Measurements from ENCODE around the gene ZBTB22. TPM values are rescaled to one million over a fixed set of nuclear protein-coding genes. Genes with fewer than 3 reads are reported as not detected.
A peak's percentile ranks its signal among the peaks of the same experiment; 100 is the strongest.

The ZBTB22 gene
- total RNA-seq, 4 donors from 2014 or later, result 8.5 to 17.5 (median 14.8) TPM

GRCh38 chr6:33306356-33306755 lies 11.2 kb downstream of the ZBTB22 start:
- TF ChIP-seq CTCF (IDR thresholded peaks at IDR 0.05) (no peak), POLR2A (IDR thresholded peaks at IDR 0.05) (no peak)
- H3K27me3 ChIP-seq, result no peaks in the 10 kb centered on the region
- intact Hi-C loops (cut with DNase I), result no loop called here
- no peak for DNase-seq
- no peak overlapping the region for H3K4me3 ChIP-seq
- peaks cover 0 to 49% (median 12%) of the 10 kb centered on the region in 3 donors for H3K4me1 ChIP-seq
- no peaks in the 10 kb centered on the region for H3K9me3 ChIP-seq
- peaks cover 11 to 85% (median 35%) of the 10 kb centered on the region in 3 donors for H3K36me3 ChIP-seq
- 35 to 67% methylated on average over 1 to 2 of the region's 4 CpGs for WGBS, 2 donors
- no peak overlapping the region for H3K27ac ChIP-seq

GRCh38 chr6:33305052-33305451 lies 12.5 kb downstream of the ZBTB22 start:
- DNase-seq, result no peak
- WGBS, 2 donors, result 80 to 93% methylated on average over 1 to 3 of the region's 8 CpGs
- Histone ChIP-seq H3K27ac (no peak overlapping the region), H3K4me1 (peaks cover 5 to 49% (median 13%) of the 10 kb centered on the region in 3 donors), H3K4me3 (no peak overlapping the region), H3K36me3 (peaks cover 11 to 79% (median 35%) of the 10 kb centered on the region in 3 donors), H3K9me3 (no peaks in the 10 kb centered on the region), H3K27me3 (no peaks in the 10 kb centered on the region)
- intact Hi-C loops (cut with DNase I), result no loop called here
- no peak for TF ChIP-seq POLR2A (IDR thresholded peaks at IDR 0.05)
- no peak for TF ChIP-seq CTCF (IDR thresholded peaks at IDR 0.05)

DNA sequence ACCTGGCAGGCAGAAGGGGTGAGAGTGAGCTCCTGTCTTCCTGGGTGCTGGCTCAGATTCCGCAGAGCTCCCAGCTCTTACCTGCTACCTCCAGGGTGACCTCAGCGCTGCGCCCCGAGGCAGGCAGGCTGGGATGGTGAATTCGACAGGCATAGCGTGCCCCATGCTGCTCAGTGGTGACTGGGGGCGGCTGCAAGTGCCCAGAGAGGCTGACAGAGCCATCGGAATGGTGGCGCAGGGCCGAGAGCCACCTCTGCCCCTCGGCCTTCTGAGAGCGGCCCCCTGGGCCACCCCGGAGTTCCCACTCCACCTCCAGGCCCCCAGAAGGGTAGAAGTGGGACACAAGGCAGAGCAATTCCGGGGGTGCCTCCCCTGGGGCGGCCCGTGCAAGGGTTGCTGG lies 13.3 kb downstream of the ZBTB22 start:
- no peak for DNase-seq
- Histone ChIP-seq H3K36me3 (peaks cover 11 to 74% (median 35%) of the 10 kb centered on the region in 3 donors), H3K4me3 (no peak overlapping the region), H3K9me3 (no peaks in the 10 kb centered on the region), H3K27me3 (no peaks in the 10 kb centered on the region), H3K4me1 (peaks cover 7 to 47% (median 16%) of the 10 kb centered on the region in 3 donors), H3K27ac (no peak overlapping the region)
- WGBS, 2 donors, result 71% methylated on average over 4 of the region's 16 CpGs; no CpG with 5 or more reads in 1 of the 2 donors
- TF ChIP-seq POLR2A (IDR thresholded peaks at IDR 0.05), result no peak
- TF ChIP-seq CTCF (IDR thresholded peaks at IDR 0.05), result no peak
- intact Hi-C loops (cut with DNase I), result no loop called here

DNA sequence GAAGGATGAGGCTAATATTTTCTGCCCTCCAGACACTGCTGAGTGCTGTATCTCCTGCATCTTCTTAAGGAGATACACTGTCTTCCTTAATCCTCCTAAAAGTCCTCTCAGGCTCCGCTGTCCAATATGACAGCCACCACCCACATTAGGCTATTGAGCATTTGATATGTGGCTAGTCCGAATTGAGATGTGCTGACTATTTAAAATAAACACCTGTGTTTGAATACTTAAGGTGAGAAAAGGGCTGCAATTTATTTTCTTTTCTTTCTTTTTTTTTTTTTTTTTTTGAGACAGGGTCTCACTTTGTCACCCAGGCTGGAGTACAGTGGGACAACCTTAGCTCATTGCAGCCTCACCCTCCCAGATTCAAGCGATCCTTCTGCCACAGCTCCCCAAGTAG lies 15.7 kb downstream of the ZBTB22 start:
- TF ChIP-seq POLR2A (IDR thresholded peaks at IDR 0.05), result no peak
- TF ChIP-seq CTCF (IDR thresholded peaks at IDR 0.05), result no peak
- H3K4me3 ChIP-seq, result no peak overlapping the region
- WGBS, 2 donors, result 61 to 90% methylated on average over 3 of the region's 3 CpGs
- peaks cover 13 to 61% (median 25%) of the 10 kb centered on the region in 3 donors for H3K4me1 ChIP-seq
- H3K36me3 ChIP-seq, result peaks cover 11 to 61% (median 35%) of the 10 kb centered on the region in 3 donors
- no peaks in the 10 kb centered on the region for H3K9me3 ChIP-seq
- intact Hi-C loops (cut with DNase I), result no loop called here
- no peak for DNase-seq
- no peaks in the 10 kb centered on the region for H3K27me3 ChIP-seq
- H3K27ac ChIP-seq, result no peak overlapping the region

DNA sequence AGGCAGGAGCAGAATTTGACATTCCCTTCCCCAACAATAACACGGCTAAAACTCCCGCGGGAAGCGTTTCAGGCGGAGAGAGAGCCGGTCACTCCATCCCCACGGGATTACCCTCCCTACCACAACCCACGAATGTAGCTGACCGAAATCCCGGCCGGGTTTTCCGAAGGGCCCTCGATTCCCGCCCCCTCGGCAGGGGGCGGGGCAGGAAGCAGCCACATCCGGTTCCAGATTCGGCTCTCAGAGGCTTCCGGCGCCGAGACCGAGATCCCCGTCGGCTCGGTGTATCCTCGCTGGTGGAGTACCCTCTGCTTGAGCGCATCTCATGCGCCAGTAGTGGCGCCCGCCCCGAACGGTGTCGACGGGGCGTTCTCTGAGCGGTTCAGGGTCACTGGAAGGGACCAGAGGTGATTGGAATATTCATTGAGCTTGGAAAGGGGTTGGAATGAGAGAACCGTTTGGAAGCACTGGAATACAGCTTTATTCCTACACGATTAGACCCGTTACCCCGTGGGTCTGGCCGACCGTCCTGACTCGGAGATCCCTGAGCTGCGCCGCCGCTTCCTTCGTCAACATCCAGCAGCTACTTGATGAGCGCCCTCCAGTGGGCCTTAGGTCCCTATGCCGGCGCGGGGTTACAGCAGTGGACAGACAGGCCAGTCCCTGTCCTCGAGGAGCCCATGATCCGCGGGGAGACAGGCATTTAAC lies 18.2 kb downstream of the ZBTB22 start:
- peak; percentile 71 for DNase-seq
- peaks cover 21 to 59% (median 33%) of the 10 kb centered on the region in 3 donors for H3K36me3 ChIP-seq
- H3K27ac ChIP-seq, result peak overlapping the region; percentile 93 to 100 (median 98)
- H3K4me3 ChIP-seq, result peak overlapping the region; percentile 77 to 93 (median 82)
- no peaks in the 10 kb centered on the region for H3K9me3 ChIP-seq
- TF ChIP-seq POLR2A (IDR thresholded peaks at IDR 0.05) (peak in 2 of 4 donors; percentile 74), CTCF (IDR thresholded peaks at IDR 0.05) (peak; percentile 52 to 83 (median 73))
- 0% methylated on average over 3 to 35 of the region's 54 CpGs for WGBS, 2 donors
- H3K27me3 ChIP-seq, result no peaks in the 10 kb centered on the region
- H3K4me1 ChIP-seq, result peaks cover 15 to 64% (median 30%) of the 10 kb centered on the region in 3 donors
- intact Hi-C loops (cut with DNase I), result no loop called here

All from esophagus squamous epithelium (tissue), 5 donors.